HCT116 (cell line): ENCODE data around the gene ADAMTS13. TPM values are rescaled to one million over a fixed set of nuclear protein-coding genes. Genes with fewer than 3 reads are reported as not detected.

Experiments
- ATAC-seq: fragments of 200-7000 bp; cut with Tn5 transposase; 2 replicates; pipeline ENCODE4 v1.9.1; 2020; ENCODE audit warnings: mild to moderate bottlenecking, moderate library complexity
- BruUV-seq: library from RNA; stranded (reverse); fragments of 400-500 nt; replicated peaks from 2 replicates; lab custom pipeline; 2021; lab: Mats Ljungman, UMichigan
- CTCF ChIA-PET: fragments of 300-600 bp; sonication (Branson Sonifier 250); formaldehyde crosslinking; loops from one replicate; lab custom pipeline; 2021; ENCODE audit warnings: antibody characterized with exemption; lab: Charles Lee
- POLR2A ChIA-PET: fragments of 300-600, 350-600 bp; sonication (Branson Sonifier 250); formaldehyde crosslinking; loops from one replicate; lab custom pipeline; 2021; ENCODE audit warnings: antibody characterized with exemption; lab: Charles Lee
- RAD21 ChIA-PET, 2 experiments: fragments of 300-600 bp; sonication (Branson Sonifier 250); formaldehyde crosslinking; loops; one replicate each; lab custom pipeline; 2023; ENCODE audit warnings: low total read pairs in 2 of 2; ENCODE audit not compliant: uncharacterized antibody in 2 of 2, unreplicated experiment in 2 of 2, low non-redundant PET in 1 of 2; lab: Charles Lee
- DNase-seq: peaks from one replicate; pipeline ENCODE4 v3.0.0-alpha.2; 2010; ENCODE audit warnings: low read depth, low spot score
- H2AFZ ChIP-seq: fragments of 200-600 bp; shearing (Covaris generic), sonication (generic); 2 replicates; pipeline ENCODE4 v1.6.1; 2017; ENCODE audit warnings: low read depth, mixed run types, mixed read lengths, antibody characterized with exemption, low read length; ENCODE audit not compliant: poor library complexity, severe bottlenecking
- H3K27ac ChIP-seq: 2 replicates; pipeline ENCODE4 v1.5.1; 2012; ENCODE audit warnings: low read depth, low read length
- H3K27me3 ChIP-seq: fragments of 200-600 bp; sonication (generic); 2 replicates; pipeline ENCODE4 v1.6.1; 2016; ENCODE audit warnings: mixed run types, low read length, mixed read lengths; ENCODE audit not compliant: insufficient read depth
- H3K36me3 ChIP-seq, 2 experiments: fragments of 200-500 bp in 1 of 2; fragments of 200-600 bp in 1 of 2; sonication (Bioruptor generic) in 1 of 2; sonication (generic) in 1 of 2; 2 replicates each; pipeline versions ENCODE4 v1.5.1 to v1.6.1; 2014 to 2016; ENCODE audit warnings: low read length in 2 of 2, inconsistent platforms in 1 of 2, mixed read lengths in 1 of 2, mixed run types in 1 of 2; ENCODE audit not compliant: insufficient read depth in 2 of 2, control insufficient read depth in 1 of 2
- H3K4me1 ChIP-seq, 2 experiments: fragments of 200-600 bp in 1 of 2; sonication (generic) in 1 of 2; 2 replicates each; pipeline versions ENCODE4 v1.5.1 to v1.6.1; 2012 to 2017; ENCODE audit warnings: low read length in 2 of 2, inconsistent platforms in 1 of 2, mild to moderate bottlenecking in 1 of 2, mixed read lengths in 1 of 2, mixed run types in 1 of 2, moderate library complexity in 1 of 2; ENCODE audit not compliant: insufficient read depth in 2 of 2, control insufficient read depth in 1 of 2
- H3K4me2 ChIP-seq: fragments of 200-600 bp; sonication (generic); 2 replicates; pipeline ENCODE4 v1.6.1; 2017; ENCODE audit warnings: mixed run types, low read length, mixed read lengths
- H3K4me3 ChIP-seq, 2 experiments: fragments of 200-600 bp in 1 of 2; sonication (generic) in 1 of 2; replicated peaks in 1 of 2; 2 replicates each; pipeline ENCODE4 v1.5.1; 2011 to 2016; ENCODE audit warnings: low read length in 2 of 2, control low read depth in 1 of 2, low read depth in 1 of 2, mild to moderate bottlenecking in 1 of 2, mixed read lengths in 1 of 2, mixed run types in 1 of 2
- H3K79me2 ChIP-seq: fragments of 200-600 bp; sonication (generic); 2 replicates; pipeline ENCODE4 v1.6.1; 2017; ENCODE audit warnings: mild to moderate bottlenecking, mixed run types, low read length, moderate library complexity, mixed read lengths; ENCODE audit not compliant: insufficient read depth
- H3K9ac ChIP-seq: fragments of 200-600 bp; sonication (generic); 2 replicates; pipeline ENCODE4 v1.6.1; 2016; ENCODE audit warnings: low read length, mixed read lengths
- H3K9me2 ChIP-seq: fragments of 200-600 bp; sonication (generic), shearing (Covaris generic); 2 replicates; pipeline ENCODE4 v1.6.1; 2017; ENCODE audit warnings: mixed run types, mild to moderate bottlenecking, moderate library complexity; ENCODE audit not compliant: insufficient read depth
- H3K9me3 ChIP-seq, 2 experiments: fragments of 200-500 bp in 1 of 2; fragments of 200-600 bp in 1 of 2; sonication (Bioruptor generic) in 1 of 2; sonication (generic) in 1 of 2; 2 replicates each; pipeline ENCODE4 v1.6.1; 2014 to 2017; ENCODE audit warnings: low read length in 2 of 2, mixed read lengths in 2 of 2, inconsistent platforms in 1 of 2, low read depth in 1 of 2, mild to moderate bottlenecking in 1 of 2, mixed run types in 1 of 2, moderate library complexity in 1 of 2; ENCODE audit not compliant: control insufficient read depth in 1 of 2, insufficient read depth in 1 of 2
- H4K20me1 ChIP-seq: fragments of 200-600 bp; sonication (generic), shearing (Covaris generic); 2 replicates; pipeline ENCODE4 v1.6.1; 2017; ENCODE audit warnings: mixed run types, mild to moderate bottlenecking, moderate library complexity; ENCODE audit not compliant: insufficient read depth
- ATF3 ChIP-seq: IDR thresholded peaks from 2 replicates; pipeline ENCODE4 v1.6.1; 2012
- EZH2phosphoT487 ChIP-seq: fragments of 200-600 bp; IDR thresholded peaks from 2 replicates; pipeline ENCODE4 v1.6.1; 2018; ENCODE audit warnings: antibody characterized with exemption, borderline replicate concordance
- FOSL1 ChIP-seq: IDR thresholded peaks from 2 replicates; pipeline ENCODE4 v1.6.1; 2012; ENCODE audit warnings: low read depth
- MAX ChIP-seq: IDR thresholded peaks from 2 replicates; pipeline ENCODE4 v1.6.1; 2012
- POLR2A ChIP-seq: IDR thresholded peaks from 2 replicates; pipeline ENCODE4 v1.7.0; 2011; ENCODE audit warnings: borderline replicate concordance; ENCODE audit not compliant: insufficient read depth, insufficient read length; ENCODE audit errors: extremely low read depth
- POLR2AphosphoS5 ChIP-seq: IDR thresholded peaks from 2 replicates; pipeline ENCODE4 v1.6.1; 2011; ENCODE audit warnings: mild to moderate bottlenecking, low read depth, low read length, moderate library complexity
- RAD21 ChIP-seq: IDR thresholded peaks from 2 replicates; pipeline ENCODE4 v1.6.1; 2012; ENCODE audit warnings: low read depth, mild to moderate bottlenecking
- SIN3A ChIP-seq: IDR thresholded peaks from 2 replicates; pipeline ENCODE4 v1.6.1; 2012; ENCODE audit warnings: low read depth
- SP1 ChIP-seq: IDR thresholded peaks from 2 replicates; pipeline ENCODE4 v1.6.1; 2012; ENCODE audit warnings: low read depth
- SRF ChIP-seq: IDR thresholded peaks from 2 replicates; pipeline ENCODE4 v1.6.1; 2012; ENCODE audit warnings: low read depth
- ZBTB33 ChIP-seq: IDR thresholded peaks from 2 replicates; pipeline ENCODE4 v1.6.1; 2011; ENCODE audit warnings: mild to moderate bottlenecking, low read length, moderate library complexity; ENCODE audit not compliant: insufficient replicate concordance; ENCODE audit errors: extremely low read depth
- ZFX ChIP-seq: fragments of 450-650 bp; IDR thresholded peaks from 2 replicates; pipeline ENCODE4 v1.6.1; 2017
- ZNF274 ChIP-seq: fragments of 200-500 bp; sonication (Bioruptor generic); IDR thresholded peaks from 2 replicates; pipeline ENCODE4 v1.6.1; 2014; ENCODE audit warnings: mild to moderate bottlenecking, low read depth, low read length, inconsistent platforms
- intact Hi-C: fragments of 100-400 bp; cut with micrococcal nuclease; formaldehyde crosslinking; loops from 2 replicates; pipeline ENCODE4 v1.10.0; 2022
- total RNA-seq: library from RNA; stranded (reverse); gene quantifications from one replicate; pipeline ENCODE4 v1.2.1, GENCODE V29; 2021; ENCODE audit not compliant: unreplicated experiment

ADAMTS13 gene
- total RNA-seq, 1 experiment from 2014 or later: 9.2 TPM

- DNase-seq: no peak
- Histone ChIP-seq H2AFZ (no peak overlapping the region), H3K9me2 (no peaks in the 10 kb centered on the region), H3K4me2 (no peak overlapping the region), H3K79me2 (no peaks in the 10 kb centered on the region), H3K9me3 (peaks cover 0 to 10% of the 10 kb centered on the region in 2 experiments; a peak in 1 of 4 replicates), H3K27ac (no peak overlapping the region), H3K27me3 (no peaks in the 10 kb centered on the region), H3K4me1 (peaks cover under 1 to 3% of the 10 kb centered on the region in 2 experiments), H3K4me3 (no peak overlapping the region), H3K9ac (no peak overlapping the region), H4K20me1 (no peaks in the 10 kb centered on the region), H3K36me3 (no peaks in the 10 kb centered on the region)
- ChIA-PET POLR2A (no interaction called here), CTCF (no interaction called here), RAD21 (no interaction called here)
- TF ChIP-seq RAD21 (no peak), ZFX (no peak), SRF (no peak), MAX (no peak), FOSL1 (no peak), ATF3 (no peak), SIN3A (no peak), EZH2phosphoT487 (no peak)
- no peak for ATAC-seq
- intact Hi-C loops: no loop called here
- BruUV-seq: no TSS peak
Observed at GRCh38 chr9:133383438-133383837, 38.7 kb upstream of the ADAMTS13 start.

GRCh38 chr9:133384736-133385321, 37.3 kb upstream of the ADAMTS13 start:
- H3K79me2 ChIP-seq: no peaks in the 10 kb centered on the region
- H3K9ac ChIP-seq: no peak overlapping the region
- no peaks in the 10 kb centered on the region for H4K20me1 ChIP-seq
- no peak overlapping the region for H3K4me2 ChIP-seq
- ChIA-PET POLR2A (no interaction called here), CTCF (no interaction called here), RAD21 (no interaction called here)
- no peaks in the 10 kb centered on the region for H3K4me1 ChIP-seq
- no peak overlapping the region for H3K27ac ChIP-seq
- DNase-seq (no peak), ATAC-seq (no peak)
- H3K36me3 ChIP-seq: no peaks in the 10 kb centered on the region
- H3K9me2 ChIP-seq: no peaks in the 10 kb centered on the region
- intact Hi-C loops: no loop called here
- H2AFZ ChIP-seq: no peak overlapping the region
- H3K9me3 ChIP-seq: peaks cover 0 to 10% of the 10 kb centered on the region in 2 experiments; a peak in 1 of 4 replicates
- no peak for TF ChIP-seq POLR2A
- TF ChIP-seq ZNF274: no peak
- no peak for TF ChIP-seq ATF3
- TF ChIP-seq ZBTB33: no peak
- no peak for TF ChIP-seq SP1
- TF ChIP-seq POLR2AphosphoS5: no peak
- no peaks in the 10 kb centered on the region for H3K27me3 ChIP-seq
- BruUV-seq: no TSS peak
- H3K4me3 ChIP-seq: no peak overlapping the region
